Inferior parietal cortex (tissue), 1 donor: ENCODE results near the gene GAB2.
"Not testable (repeated sequence)": the region's sequence is repeated elsewhere in the genome, so short reads cannot be mapped to it uniquely, and the experiment has no call there.

Source experiments
- DNase-seq: peaks from one replicate; pipeline ENCODE4 v3.0.0-alpha.2; 2016; ENCODE audit errors: extremely low spot score

Gene GAB2

DNA sequence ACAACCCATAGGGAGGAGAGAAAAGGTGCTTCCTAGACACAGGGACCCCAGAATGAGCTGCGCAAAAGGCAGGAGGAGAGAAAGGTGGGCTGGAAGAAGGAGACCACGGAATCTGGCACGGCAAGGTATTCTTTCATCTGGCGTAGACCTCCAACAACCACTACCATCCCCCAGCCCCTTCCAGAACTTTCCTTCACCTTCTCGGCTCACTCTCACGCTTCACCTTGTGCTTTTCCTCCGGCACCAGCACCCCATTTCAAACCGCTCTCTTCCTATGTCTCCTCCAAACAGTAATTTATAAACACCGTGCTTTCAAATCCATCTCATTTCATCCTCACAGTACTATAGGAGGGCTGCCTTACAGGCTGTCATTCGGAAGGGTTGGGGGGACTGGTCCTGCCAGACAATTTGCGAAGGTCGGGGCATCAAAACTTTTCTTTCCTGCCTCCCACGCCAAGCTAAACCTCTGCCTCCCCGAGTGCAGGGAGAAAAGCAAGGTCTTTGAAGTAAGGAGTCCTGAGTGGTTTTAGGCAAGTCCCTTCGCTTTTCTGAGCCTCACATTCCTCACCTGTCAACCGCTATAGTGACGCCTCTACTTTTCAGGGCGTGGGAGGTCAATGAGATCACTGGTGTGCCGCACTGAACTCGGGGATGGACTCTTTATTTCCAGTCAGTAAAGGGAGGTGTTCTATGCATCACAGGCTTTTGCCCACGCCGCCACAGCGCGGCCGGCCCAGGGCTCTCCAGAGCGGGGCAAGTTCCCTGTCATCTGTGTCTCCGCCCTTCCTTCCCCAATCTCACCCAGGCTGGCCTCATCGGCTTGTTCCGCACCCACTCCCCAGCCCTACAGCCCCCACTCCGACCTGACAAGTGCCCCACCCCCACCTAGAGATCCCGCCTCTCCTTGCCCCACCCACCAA lies 230.0 kb downstream of the GAB2 start:
- no peak for DNase-seq

DNA sequence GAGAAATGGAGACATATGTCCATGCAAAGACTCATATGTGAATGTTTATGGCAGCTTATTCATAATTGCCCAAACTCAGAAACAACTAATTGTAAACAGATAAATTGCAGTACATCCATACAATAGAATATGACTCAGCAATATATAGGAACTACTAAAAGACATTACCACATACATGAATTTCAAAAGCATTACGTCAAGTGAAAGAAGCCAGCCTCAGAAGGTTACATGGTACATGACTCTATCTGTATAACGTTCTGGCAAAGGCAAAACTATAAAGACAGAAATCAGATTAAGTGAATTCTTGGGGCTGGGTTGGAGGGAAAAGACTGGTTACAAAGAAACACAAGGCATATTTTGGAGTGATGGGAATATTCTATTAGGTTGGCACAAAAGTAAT lies 236.4 kb downstream of the GAB2 start:
- no peak for DNase-seq

DNA sequence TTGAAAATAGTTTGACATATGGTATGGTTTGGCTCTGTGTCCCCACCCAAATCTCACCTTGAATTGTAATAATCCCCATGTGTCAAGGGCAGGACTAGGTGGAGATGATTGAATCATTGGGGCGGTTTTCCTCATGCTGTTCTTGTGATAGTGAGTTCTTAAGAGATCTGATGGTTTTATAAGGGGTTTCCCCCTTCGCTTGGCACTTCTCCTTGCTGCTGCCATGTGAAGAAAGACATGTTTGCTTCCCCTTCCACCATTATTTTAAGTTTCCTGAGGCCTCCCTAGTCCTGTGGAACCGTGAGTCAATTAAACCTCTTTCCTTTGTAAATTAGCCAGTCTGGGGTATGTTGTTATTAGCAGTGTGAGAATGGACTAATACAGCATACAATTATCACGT lies 236.9 kb downstream of the GAB2 start:
- no peak for DNase-seq

DNA sequence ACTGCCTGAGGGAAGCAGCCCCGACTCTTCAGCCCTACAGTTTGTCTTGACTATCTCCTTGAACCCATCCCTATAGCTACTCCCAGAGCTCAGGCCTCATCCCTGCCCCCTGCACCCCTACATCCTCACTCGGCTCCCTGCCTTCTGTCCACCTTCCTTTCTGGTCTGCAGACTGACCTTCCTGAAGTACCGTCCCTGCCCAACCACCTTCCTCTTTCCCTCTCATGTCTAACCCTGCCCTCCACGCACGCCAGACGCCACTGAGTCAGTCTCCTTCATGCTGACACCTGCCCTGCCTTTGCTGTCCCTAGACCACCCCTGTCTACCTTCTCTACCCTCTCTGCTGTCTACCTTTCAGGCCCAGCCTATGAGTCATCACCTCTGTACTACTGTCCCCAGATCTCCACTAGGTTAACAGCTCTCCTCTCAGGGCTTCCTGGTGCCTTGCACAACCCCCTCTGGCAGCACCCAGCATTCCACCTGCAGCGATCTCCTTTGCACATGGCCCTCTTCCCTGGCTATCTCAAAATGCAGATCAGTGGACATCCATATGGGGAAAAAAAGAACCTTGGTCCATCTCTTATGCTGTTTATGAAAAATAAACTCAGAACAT lies 238.1 kb downstream of the GAB2 start:
- DNase-seq = no peak

DNA sequence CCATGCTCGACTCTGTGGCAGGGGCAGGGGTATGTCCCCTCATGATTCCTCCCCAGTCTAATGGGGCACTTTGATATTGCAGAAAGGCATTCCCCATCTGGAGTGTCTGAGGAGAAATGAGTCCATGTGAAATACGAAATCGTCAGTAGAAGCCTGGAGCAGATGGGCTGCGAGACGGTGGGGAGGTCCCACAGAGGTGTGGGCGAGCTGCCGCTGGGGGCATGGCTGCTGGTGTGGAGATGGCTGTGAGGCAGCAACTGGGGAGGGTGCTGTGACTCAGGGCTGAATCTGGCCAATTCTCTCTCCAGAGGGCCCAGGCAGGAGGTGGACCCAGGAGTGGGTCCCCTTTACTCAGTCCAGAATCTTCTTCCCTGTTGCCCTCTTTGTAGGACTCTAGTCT lies 240.4 kb downstream of the GAB2 start:
- DNase-seq = no peak

DNA sequence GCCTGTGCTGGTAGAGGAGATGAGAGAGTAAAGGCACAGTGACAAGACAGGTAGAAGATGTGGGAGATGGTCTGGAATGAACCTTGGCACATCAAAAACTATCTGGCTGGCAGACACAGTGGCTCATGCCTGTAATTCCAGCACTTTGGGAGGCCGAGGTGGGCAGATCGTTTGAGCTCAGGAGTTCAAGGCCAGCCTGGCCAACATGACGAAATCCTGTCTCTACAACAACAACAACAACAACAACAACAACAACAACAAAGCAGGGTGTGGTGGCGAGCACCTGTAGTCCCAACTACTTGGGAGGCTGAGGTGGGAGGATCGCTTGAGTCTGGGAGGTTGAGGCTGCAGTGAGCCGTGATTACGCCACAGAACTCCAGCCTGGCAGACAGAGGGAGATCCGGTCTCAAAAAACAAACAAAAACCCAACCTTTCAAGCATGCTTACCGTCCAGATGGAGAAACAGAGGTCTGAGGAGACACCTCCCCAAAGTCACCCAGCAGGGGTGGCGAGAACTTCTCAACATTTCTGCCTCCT lies 240.9 kb downstream of the GAB2 start:
- DNase-seq = no peak

DNA sequence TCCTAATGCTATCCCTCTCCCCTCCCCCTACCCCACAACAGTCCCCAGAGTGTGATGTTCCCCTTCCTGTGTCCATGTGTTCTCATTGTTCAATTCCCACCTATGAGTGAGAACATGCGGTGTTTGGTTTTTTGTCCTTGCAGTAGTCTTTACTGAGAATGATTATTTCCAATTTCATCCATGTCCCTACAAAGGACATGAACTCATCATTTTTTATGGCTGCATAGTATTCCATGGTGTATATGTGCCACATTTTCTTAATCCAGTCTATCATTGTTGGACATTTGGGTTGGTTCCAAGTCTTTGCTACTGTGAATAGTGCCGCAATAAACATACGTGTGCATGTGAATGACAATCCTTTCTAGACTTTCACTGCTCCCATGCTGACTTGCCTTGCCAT lies 241.8 kb downstream of the GAB2 start:
- DNase-seq = not testable (repeated sequence)

DNA sequence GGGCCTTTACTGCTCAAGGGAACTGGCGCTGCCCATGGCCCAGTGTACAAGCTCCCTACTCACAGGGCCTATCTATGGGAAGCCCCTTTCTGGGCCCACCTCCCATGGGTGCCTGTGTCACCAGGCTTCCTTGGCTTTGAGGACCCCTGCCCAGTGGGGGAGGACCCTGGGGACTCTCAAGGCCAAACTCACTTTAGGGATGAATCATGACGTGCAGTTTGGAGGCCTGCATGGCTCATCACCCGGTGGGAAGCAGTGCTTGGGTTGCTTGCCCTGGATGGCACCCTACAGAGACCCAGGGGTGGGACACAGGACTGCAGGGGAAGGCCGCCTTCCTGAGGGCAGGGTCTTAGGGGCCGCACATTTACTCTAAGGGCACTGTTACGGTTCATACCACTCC lies 245.7 kb downstream of the GAB2 start:
- no peak for DNase-seq

DNA sequence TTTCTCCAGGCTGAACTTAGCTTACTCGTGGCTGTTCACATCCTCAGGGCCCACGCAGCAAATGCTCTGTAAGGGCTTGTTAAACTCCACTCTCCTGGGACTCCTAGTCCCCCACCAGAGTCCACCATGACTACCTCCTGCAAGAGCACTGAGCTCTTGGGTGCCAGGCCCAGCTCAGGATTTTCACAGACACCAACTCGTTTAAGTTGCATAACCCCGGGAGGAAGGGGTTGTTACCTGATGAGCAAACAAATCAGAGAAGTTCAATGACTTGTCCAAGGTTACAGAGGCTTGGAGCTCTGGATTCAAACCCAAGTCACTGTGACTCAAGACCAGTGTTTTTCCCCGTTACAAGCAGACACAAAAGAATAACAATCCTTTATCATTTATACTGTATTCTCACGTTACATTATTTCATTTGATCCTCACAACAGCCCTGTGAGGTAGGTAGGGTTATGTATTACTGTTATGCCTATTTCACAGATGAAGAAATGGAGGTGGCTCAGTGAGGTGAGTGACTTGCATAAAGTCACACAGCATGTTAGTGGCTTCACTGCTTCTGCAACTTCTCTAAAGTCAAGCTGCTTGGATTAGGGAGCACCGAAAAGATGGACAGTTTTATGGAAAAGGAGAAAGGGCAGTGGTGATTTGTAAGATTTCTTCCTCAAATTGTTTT lies 246.6 kb downstream of the GAB2 start:
- DNase-seq = no peak

DNA sequence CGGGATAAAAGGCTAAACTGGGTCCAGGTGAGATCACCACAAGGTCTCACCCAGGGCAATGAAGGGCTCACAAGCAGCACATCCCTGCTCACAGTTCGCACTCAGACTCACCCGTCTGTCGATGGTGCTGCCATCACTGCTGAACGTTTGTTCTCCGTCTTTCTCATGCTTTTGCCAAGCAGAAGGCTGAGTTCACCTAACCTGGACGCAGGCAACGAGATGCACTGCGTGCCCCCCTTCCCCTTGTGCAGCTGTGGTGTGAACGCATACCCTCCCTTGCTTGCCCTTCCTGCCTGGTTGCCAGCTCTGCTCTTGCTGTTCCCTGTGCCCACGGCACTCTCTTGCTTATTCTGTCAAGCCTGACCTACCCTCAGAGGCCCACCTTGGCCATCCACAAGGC lies 247.2 kb downstream of the GAB2 start:
- DNase-seq = no peak

DNA sequence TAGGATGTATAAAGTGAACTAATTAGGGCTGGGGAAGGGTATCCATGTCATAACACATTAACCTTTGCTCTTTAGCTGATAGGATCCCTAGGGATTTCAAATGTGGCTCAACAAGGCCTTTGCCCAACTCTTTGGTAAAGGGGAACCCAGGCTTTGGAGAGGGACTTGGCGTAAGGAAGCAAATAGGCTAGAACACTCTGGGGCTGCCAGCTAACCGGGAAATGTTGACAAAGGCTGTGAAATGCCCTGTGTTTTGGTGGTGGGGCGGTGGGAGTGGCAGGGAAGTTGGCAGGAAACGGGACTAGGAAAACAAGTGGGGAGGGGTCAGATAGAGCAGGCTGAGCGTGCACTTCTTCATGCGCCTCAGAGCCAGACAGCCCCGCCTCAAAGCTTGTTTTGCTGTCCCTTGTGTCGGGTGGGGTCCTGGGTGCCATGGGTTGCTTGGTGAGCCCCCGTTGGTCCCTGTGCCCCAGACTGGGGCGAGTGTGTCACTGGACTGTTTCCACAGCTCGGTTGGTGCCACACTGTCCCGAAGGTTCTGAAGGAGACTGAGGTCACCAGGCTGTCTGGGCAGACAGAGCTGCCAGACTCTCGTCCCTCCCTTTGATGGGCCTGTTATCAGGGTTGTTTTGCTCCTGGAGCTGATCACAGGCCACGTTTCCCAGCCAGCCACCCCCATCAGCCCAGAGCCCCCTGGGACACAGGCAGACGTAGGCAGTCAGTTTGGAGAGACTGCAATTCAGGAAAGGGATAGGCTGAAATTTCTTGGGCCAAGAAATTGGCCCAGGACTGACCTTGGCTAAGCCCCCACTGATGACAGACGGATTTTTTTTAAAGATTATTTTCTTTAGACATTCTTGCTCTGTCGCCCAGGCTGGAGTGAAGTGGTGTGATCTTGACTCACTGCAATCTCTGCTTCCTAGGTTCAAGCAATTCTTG lies 248.8 kb downstream of the GAB2 start:
- DNase-seq = no peak

DNA sequence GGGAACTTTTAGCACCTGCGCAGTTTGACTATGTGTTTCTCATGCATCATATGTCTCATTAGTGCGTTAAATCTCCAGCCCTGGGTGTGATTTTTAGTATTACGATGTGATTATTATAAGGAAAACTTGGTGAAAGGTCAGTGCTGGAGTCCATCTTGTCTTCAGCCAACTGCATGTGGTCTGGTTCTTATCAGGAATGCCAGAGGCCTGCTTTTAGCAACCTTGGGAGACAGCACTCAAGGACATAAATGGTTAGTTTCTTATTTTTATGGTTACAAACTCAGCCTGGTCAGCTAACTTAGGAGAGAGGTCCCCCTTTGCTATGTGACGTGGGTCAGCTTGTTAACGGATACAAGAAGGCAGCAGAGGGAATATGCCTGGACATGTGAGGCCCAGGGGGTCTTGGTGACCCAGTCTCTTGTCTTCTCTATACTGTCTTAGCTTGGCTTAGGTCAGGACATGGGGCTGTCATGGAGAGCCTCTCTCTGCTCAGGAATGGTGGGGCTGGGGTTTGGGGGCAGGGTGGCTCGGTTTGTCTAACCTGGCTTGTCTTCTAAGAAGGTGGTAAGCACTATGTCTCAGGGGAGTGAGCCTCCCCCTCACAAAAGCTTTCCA lies 250.7 kb downstream of the GAB2 start:
- no peak for DNase-seq
